HEK293 (cell line): ENCODE results near the gene AK8.

Experiments
- TF ChIP-seq, protein P1 (sequence below): fragments of 450-650 bp; formaldehyde crosslinking; IDR thresholded peaks from 2 replicates; pipeline ENCODE4 v1.5.1; 2016; ENCODE audit warnings: missing biosample characterization, missing genetic modification characterization
- TF ChIP-seq, protein P2 (sequence below): fragments of 450-650 bp; formaldehyde crosslinking; IDR thresholded peaks from 2 replicates; pipeline ENCODE4 v1.5.0; 2017; ENCODE audit warnings: missing biosample characterization, missing genetic modification characterization, borderline replicate concordance

DNA sequence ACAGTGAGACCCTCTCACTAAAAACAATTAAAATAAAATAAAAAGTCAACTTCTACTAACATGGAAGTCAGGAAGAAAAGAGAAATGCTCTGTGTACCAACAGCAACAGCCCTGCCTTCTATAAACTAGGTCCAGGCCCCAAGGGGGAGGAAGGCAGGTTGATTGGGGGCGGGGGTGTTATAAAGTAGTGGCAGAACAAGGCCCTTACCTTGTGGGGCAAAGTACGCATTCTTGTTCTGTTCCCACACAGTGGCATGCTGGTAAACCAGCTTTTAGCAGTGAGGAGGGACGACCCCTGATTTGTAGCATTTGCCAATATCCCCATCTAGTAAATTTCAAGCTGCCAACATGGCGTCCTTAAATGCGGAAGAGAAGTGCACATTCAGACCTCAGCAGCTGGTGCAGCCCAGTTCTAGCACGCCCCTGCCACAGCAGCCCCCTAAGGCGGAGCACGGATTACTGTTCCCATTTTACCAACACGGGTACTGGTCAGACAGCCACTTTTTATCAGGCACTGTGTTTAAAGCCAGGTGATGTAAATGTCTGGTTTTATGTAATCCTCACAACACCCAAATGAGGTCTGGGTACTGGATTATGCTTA lies 138.3 kb downstream of the AK8 start:
- TF ChIP-seq, protein P1, sequence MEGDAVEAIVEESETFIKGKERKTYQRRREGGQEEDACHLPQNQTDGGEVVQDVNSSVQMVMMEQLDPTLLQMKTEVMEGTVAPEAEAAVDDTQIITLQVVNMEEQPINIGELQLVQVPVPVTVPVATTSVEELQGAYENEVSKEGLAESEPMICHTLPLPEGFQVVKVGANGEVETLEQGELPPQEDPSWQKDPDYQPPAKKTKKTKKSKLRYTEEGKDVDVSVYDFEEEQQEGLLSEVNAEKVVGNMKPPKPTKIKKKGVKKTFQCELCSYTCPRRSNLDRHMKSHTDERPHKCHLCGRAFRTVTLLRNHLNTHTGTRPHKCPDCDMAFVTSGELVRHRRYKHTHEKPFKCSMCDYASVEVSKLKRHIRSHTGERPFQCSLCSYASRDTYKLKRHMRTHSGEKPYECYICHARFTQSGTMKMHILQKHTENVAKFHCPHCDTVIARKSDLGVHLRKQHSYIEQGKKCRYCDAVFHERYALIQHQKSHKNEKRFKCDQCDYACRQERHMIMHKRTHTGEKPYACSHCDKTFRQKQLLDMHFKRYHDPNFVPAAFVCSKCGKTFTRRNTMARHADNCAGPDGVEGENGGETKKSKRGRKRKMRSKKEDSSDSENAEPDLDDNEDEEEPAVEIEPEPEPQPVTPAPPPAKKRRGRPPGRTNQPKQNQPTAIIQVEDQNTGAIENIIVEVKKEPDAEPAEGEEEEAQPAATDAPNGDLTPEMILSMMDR (tag by site-specific recombination) = no peak
- TF ChIP-seq, protein P2, sequence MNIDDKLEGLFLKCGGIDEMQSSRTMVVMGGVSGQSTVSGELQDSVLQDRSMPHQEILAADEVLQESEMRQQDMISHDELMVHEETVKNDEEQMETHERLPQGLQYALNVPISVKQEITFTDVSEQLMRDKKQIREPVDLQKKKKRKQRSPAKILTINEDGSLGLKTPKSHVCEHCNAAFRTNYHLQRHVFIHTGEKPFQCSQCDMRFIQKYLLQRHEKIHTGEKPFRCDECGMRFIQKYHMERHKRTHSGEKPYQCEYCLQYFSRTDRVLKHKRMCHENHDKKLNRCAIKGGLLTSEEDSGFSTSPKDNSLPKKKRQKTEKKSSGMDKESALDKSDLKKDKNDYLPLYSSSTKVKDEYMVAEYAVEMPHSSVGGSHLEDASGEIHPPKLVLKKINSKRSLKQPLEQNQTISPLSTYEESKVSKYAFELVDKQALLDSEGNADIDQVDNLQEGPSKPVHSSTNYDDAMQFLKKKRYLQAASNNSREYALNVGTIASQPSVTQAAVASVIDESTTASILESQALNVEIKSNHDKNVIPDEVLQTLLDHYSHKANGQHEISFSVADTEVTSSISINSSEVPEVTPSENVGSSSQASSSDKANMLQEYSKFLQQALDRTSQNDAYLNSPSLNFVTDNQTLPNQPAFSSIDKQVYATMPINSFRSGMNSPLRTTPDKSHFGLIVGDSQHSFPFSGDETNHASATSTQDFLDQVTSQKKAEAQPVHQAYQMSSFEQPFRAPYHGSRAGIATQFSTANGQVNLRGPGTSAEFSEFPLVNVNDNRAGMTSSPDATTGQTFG = no peak
